Bone marrow (tissue), 2 donors: ENCODE results near the gene KCNK7.

ENCODE experiments used
- DNase-seq, 2 donors: peaks; one replicate each; lab custom pipeline; 2025; lab: John Stamatoyannopoulos, UW

Gene KCNK7

GRCh38 chr11:65586676-65587075 lies 8.9 kb downstream of the KCNK7 start:
- no peak for DNase-seq

GRCh38 chr11:65586247-65586630 lies 9.4 kb downstream of the KCNK7 start:
- no peak for DNase-seq

GRCh38 chr11:65585396-65586246 lies 10.0 kb downstream of the KCNK7 start:
- no peak for DNase-seq

- DNase-seq: no peak
Observed at GRCh38 chr11:65584723-65585171, 10.9 kb downstream of the KCNK7 start.

- no peak for DNase-seq
Observed at GRCh38 chr11:65584106-65584505, 11.5 kb downstream of the KCNK7 start.

- no peak for DNase-seq
Observed at GRCh38 chr11:65583589-65583988, 12.0 kb downstream of the KCNK7 start.

GRCh38 chr11:65581928-65582327 lies 13.7 kb downstream of the KCNK7 start:
- DNase-seq: no peak

GRCh38 chr11:65580756-65581155 lies 14.8 kb downstream of the KCNK7 start:
- no peak for DNase-seq

GRCh38 chr11:65580031-65580692 lies 15.4 kb downstream of the KCNK7 start:
- DNase-seq: no peak

GRCh38 chr11:65579291-65579690 lies 16.3 kb downstream of the KCNK7 start:
- DNase-seq: no peak

- DNase-seq: no peak
Observed at GRCh38 chr11:65578667-65579066, 16.9 kb downstream of the KCNK7 start.

- no peak for DNase-seq
Observed at GRCh38 chr11:65578134-65578533, 17.5 kb downstream of the KCNK7 start.

GRCh38 chr11:65577756-65578109 lies 17.9 kb downstream of the KCNK7 start:
- DNase-seq: no peak

- peak; percentile 59 to 63 for DNase-seq
Observed at GRCh38 chr11:65576867-65577755, 18.5 kb downstream of the KCNK7 start.

GRCh38 chr11:65576232-65576866 lies 19.3 kb downstream of the KCNK7 start:
- DNase-seq: no peak

GRCh38 chr11:65575568-65576231 lies 19.9 kb downstream of the KCNK7 start, which contains the start of gene EHBP1L1:
Gene EHBP1L1 (plus strand): TSS chr11:65576053. CDS start chr11:65576303, 250 bp downstream.
- DNase-seq: peak in 1 of 2 donors; percentile 61

- DNase-seq: no peak
Observed at GRCh38 chr11:65574811-65575567, 20.6 kb downstream of the KCNK7 start.

- DNase-seq: peak; percentile 86 to 89
Observed at GRCh38 chr11:65574109-65574810, 21.3 kb downstream of the KCNK7 start.

- DNase-seq: no peak
Observed at GRCh38 chr11:65573391-65574079, 22.1 kb downstream of the KCNK7 start.
